ENCODE data around the gene RAC2.
A peak's percentile ranks its signal among the peaks of the same experiment; 100 is the strongest.

The RAC2 gene

GRCh38 chr22:37199103-37199759 is 44.8 kb downstream of the RAC2 start:
- H3K36me3 ChIP-seq (replicated peaks): no peaks in the 10 kb centered on the region
- peak; percentile 92 to 99 for DNase-seq (ENCODE audit: low spot score in 2 of 2)
- peaks cover 4% of the 10 kb centered on the region for H3K4me1 ChIP-seq
- no peaks in the 10 kb centered on the region for H3K9me3 ChIP-seq
- peak overlapping the region; percentile 60 for H3K4me3 ChIP-seq
- no peaks in the 10 kb centered on the region for H3K27me3 ChIP-seq (ENCODE audit: low read depth)
- in situ Hi-C loops (cut with MboI; ENCODE audit: low sequenced_read_pairs): no loop called here

- in situ Hi-C loops (cut with MboI; ENCODE audit: low sequenced_read_pairs): no loop called here
- DNase-seq (ENCODE audit: low spot score in 2 of 2): peak; percentile 54 to 91
- H3K4me3 ChIP-seq: peak overlapping the region; percentile 60
- peaks cover 4% of the 10 kb centered on the region for H3K4me1 ChIP-seq
- no peaks in the 10 kb centered on the region for H3K27me3 ChIP-seq (ENCODE audit: low read depth)
- H3K36me3 ChIP-seq (replicated peaks): no peaks in the 10 kb centered on the region
- peaks cover under 1% of the 10 kb centered on the region; the same call in 1 of the 2 replicates for H3K9me3 ChIP-seq
These were observed 45.6 kb downstream of the RAC2 start for GRCh38 chr22:37198258-37199102.

- H3K4me1 ChIP-seq: peaks cover 4% of the 10 kb centered on the region
- no peak for DNase-seq (ENCODE audit: low spot score in 2 of 2)
- H3K27me3 ChIP-seq (ENCODE audit: low read depth): no peaks in the 10 kb centered on the region
- peak overlapping the region; percentile 60 for H3K4me3 ChIP-seq
- H3K9me3 ChIP-seq: peaks cover 6% of the 10 kb centered on the region; the same call in 1 of the 2 replicates
- in situ Hi-C loops (cut with MboI; ENCODE audit: low sequenced_read_pairs): no loop called here
- H3K36me3 ChIP-seq (replicated peaks): no peaks in the 10 kb centered on the region
These were observed 46.4 kb downstream of the RAC2 start for GRCh38 chr22:37197451-37198257.

GRCh38 chr22:37196539-37197450 is 47.3 kb downstream of the RAC2 start:
- Histone ChIP-seq H3K9me3 (peaks cover 6% of the 10 kb centered on the region; the same call in 1 of the 2 replicates), H3K4me1 (peaks cover 4% of the 10 kb centered on the region), H3K27me3 (ENCODE audit: low read depth) (no peaks in the 10 kb centered on the region), H3K36me3 (replicated peaks) (no peaks in the 10 kb centered on the region), H3K4me3 (no peak overlapping the region)
- DNase-seq (ENCODE audit: low spot score in 2 of 2): no peak
- in situ Hi-C loops (cut with MboI; ENCODE audit: low sequenced_read_pairs): no loop called here

- in situ Hi-C loops (cut with MboI; ENCODE audit: low sequenced_read_pairs): no loop called here
- H3K4me1 ChIP-seq: peaks cover 4% of the 10 kb centered on the region
These were observed 48.1 kb downstream of the RAC2 start for GRCh38 chr22:37195921-37196320.

GRCh38 chr22:37194750-37195149 is 49.3 kb downstream of the RAC2 start:
- DNase-seq (ENCODE audit: low spot score in 2 of 2): no peak
- Histone ChIP-seq H3K4me1 (peaks cover 3% of the 10 kb centered on the region), H3K36me3 (replicated peaks) (no peaks in the 10 kb centered on the region), H3K27me3 (ENCODE audit: low read depth) (no peaks in the 10 kb centered on the region), H3K9me3 (peaks cover 6% of the 10 kb centered on the region; the same call in 1 of the 2 replicates), H3K4me3 (no peak overlapping the region)
- in situ Hi-C loops (cut with MboI; ENCODE audit: low sequenced_read_pairs): no loop called here

More at GRCh38 chr22:37195921-37196320, 48.1 kb downstream of the RAC2 start:
- H3K4me3 ChIP-seq: no peak overlapping the region
- H3K36me3 ChIP-seq (replicated peaks): no peaks in the 10 kb centered on the region
- DNase-seq (ENCODE audit: low spot score in 2 of 2): no peak
- no peaks in the 10 kb centered on the region for H3K27me3 ChIP-seq (ENCODE audit: low read depth)
- H3K9me3 ChIP-seq: peaks cover 6% of the 10 kb centered on the region; the same call in 1 of the 2 replicates

GRCh38 chr22:37193629-37194191 is 50.4 kb downstream of the RAC2 start:
- in situ Hi-C loops (cut with MboI; ENCODE audit: low sequenced_read_pairs): no loop called here
- H3K4me1 ChIP-seq: no peaks in the 10 kb centered on the region; the same call in none of the 2 replicates
- peaks cover 6% of the 10 kb centered on the region; the same call in 1 of the 2 replicates for H3K9me3 ChIP-seq
- no peaks in the 10 kb centered on the region for H3K27me3 ChIP-seq (ENCODE audit: low read depth)
- peak; percentile 16 to 34 for DNase-seq (ENCODE audit: low spot score in 2 of 2)
- H3K36me3 ChIP-seq (replicated peaks): no peaks in the 10 kb centered on the region
- H3K4me3 ChIP-seq: no peak overlapping the region

- Histone ChIP-seq H3K4me1 (no peaks in the 10 kb centered on the region), H3K4me3 (no peak overlapping the region), H3K27me3 (ENCODE audit: low read depth) (no peaks in the 10 kb centered on the region), H3K9me3 (peaks cover 6% of the 10 kb centered on the region; the same call in 1 of the 2 replicates), H3K36me3 (replicated peaks) (no peaks in the 10 kb centered on the region)
- DNase-seq (ENCODE audit: low spot score in 2 of 2): no peak
- in situ Hi-C loops (cut with MboI; ENCODE audit: low sequenced_read_pairs): no loop called here
These were observed 51.3 kb downstream of the RAC2 start for GRCh38 chr22:37192741-37193140.

- no peak for DNase-seq (ENCODE audit: low spot score in 2 of 2)
- in situ Hi-C loops (cut with MboI; ENCODE audit: low sequenced_read_pairs): no loop called here
- Histone ChIP-seq H3K4me1 (no peaks in the 10 kb centered on the region), H3K9me3 (peaks cover 6% of the 10 kb centered on the region; the same call in 1 of the 2 replicates), H3K4me3 (no peak overlapping the region), H3K36me3 (replicated peaks) (no peaks in the 10 kb centered on the region), H3K27me3 (ENCODE audit: low read depth) (no peaks in the 10 kb centered on the region)
These were observed 51.9 kb downstream of the RAC2 start for GRCh38 chr22:37192204-37192603.

- in situ Hi-C loops (cut with MboI; ENCODE audit: low sequenced_read_pairs): no loop called here
- H3K4me1 ChIP-seq: no peaks in the 10 kb centered on the region; the same call in 1 of the 2 replicates
- no peak for DNase-seq (ENCODE audit: low spot score in 2 of 2)
- no peaks in the 10 kb centered on the region for H3K36me3 ChIP-seq (replicated peaks)
- H3K4me3 ChIP-seq: no peak overlapping the region
- 0 out of 2 replicates have a peak, but pooled peaks cover 2% of the 10 kb centered on the region for H3K27me3 ChIP-seq (ENCODE audit: low read depth)
- peaks cover 6% of the 10 kb centered on the region; the same call in 1 of the 2 replicates for H3K9me3 ChIP-seq
These were observed 53.7 kb downstream of the RAC2 start for GRCh38 chr22:37190262-37190780.

GRCh38 chr22:37188901-37189466 is 55.1 kb downstream of the RAC2 start:
- H3K9me3 ChIP-seq: peaks cover 6% of the 10 kb centered on the region; the same call in 1 of the 2 replicates
- H3K36me3 ChIP-seq (replicated peaks): no peaks in the 10 kb centered on the region
- in situ Hi-C loops (cut with MboI; ENCODE audit: low sequenced_read_pairs): no loop called here
- no peak overlapping the region for H3K4me3 ChIP-seq
- DNase-seq (ENCODE audit: low spot score in 2 of 2): no peak
- H3K27me3 ChIP-seq (ENCODE audit: low read depth): 0 out of 2 replicates have a peak, but pooled peaks cover 2% of the 10 kb centered on the region
- no peaks in the 10 kb centered on the region; the same call in 1 of the 2 replicates for H3K4me1 ChIP-seq

Measured in HAP-1 (cell line).